Fibroblast of lung (primary cell): Measurements from ENCODE around the gene RBM17. TPM values are rescaled to one million over a fixed set of nuclear protein-coding genes. Genes with fewer than 3 reads are reported as not detected.

Source experiments
- DNase-seq, 2 donors: peaks; one replicate each; pipeline versions ENCODE4 v3.0.0 to v3.0.0-alpha.2; 2010; ENCODE audit warnings: low read depth in 2 of 2
- H2AFZ ChIP-seq: 2 replicates; pipeline ENCODE4 v1.5.1; 2012; ENCODE audit warnings: low read length, control low read depth, inconsistent platforms
- H3K27ac ChIP-seq: 2 replicates; pipeline ENCODE4 v1.5.1; 2011; ENCODE audit warnings: low read length, control low read depth; ENCODE audit not compliant: insufficient read depth
- H3K27me3 ChIP-seq: 2 replicates; pipeline ENCODE4 v1.5.1; 2011; ENCODE audit warnings: mild to moderate bottlenecking, low read length; ENCODE audit not compliant: control insufficient read depth, insufficient read depth
- H3K36me3 ChIP-seq: 2 replicates; pipeline ENCODE4 v1.5.1; 2011; ENCODE audit warnings: low read length; ENCODE audit not compliant: control insufficient read depth, insufficient read depth
- H3K4me1 ChIP-seq: 2 replicates; pipeline ENCODE4 v1.5.1; 2011; ENCODE audit warnings: low read length; ENCODE audit not compliant: control insufficient read depth, insufficient read depth; ENCODE audit errors: extremely low read depth
- H3K4me2 ChIP-seq: 2 replicates; pipeline ENCODE4 v1.5.1; 2011; ENCODE audit warnings: low read length, control low read depth; ENCODE audit not compliant: insufficient read depth; ENCODE audit errors: extremely low read depth
- H3K4me3 ChIP-seq, 4 experiments: fragments of 200-600 bp in 1 of 4; sonication (generic) in 1 of 4; replicated peaks in 1 of 4; 2 replicates each; pipeline ENCODE4 v1.5.1; 2011 to 2016; ENCODE audit warnings: low read length in 4 of 4, low read depth in 3 of 4, mild to moderate bottlenecking in 3 of 4, control low read depth in 2 of 4, inconsistent platforms in 1 of 4, mixed read lengths in 1 of 4; ENCODE audit not compliant: insufficient read depth in 1 of 4; ENCODE audit errors: control extremely low read depth in 1 of 4
- H3K79me2 ChIP-seq: 2 replicates; pipeline ENCODE4 v1.5.1; 2012; ENCODE audit warnings: mild to moderate bottlenecking, low read length, inconsistent platforms; ENCODE audit not compliant: control insufficient read depth, insufficient read depth
- H3K9ac ChIP-seq: 2 replicates; pipeline ENCODE4 v1.5.1; 2011; ENCODE audit warnings: mild to moderate bottlenecking, low read length, control low read depth; ENCODE audit not compliant: insufficient read depth
- H3K9me3 ChIP-seq: 2 replicates; pipeline ENCODE4 v1.5.1; 2012; ENCODE audit warnings: low read depth, low read length; ENCODE audit not compliant: control insufficient read depth, insufficient read depth
- H4K20me1 ChIP-seq: 2 replicates; pipeline ENCODE4 v1.5.1; 2011; ENCODE audit warnings: low read length; ENCODE audit not compliant: control insufficient read depth, insufficient read depth; ENCODE audit errors: extremely low read depth
- CTCF ChIP-seq, 2 donors: IDR thresholded peaks in 1 of 2; conservative IDR thresholded peaks in 1 of 2; 1 replicate in 1 of 2; 2 replicates in 1 of 2; pipeline ENCODE4 v1.5.1; 2011 to 2012; ENCODE audit warnings: low read length in 2 of 2, control low read depth in 1 of 2, inconsistent platforms in 1 of 2, low read depth in 1 of 2, mild to moderate bottlenecking in 1 of 2
- EZH2 ChIP-seq: IDR thresholded peaks from 2 replicates; pipeline ENCODE4 v1.5.1; 2012; ENCODE audit warnings: low read length, control low read depth, mild to moderate bottlenecking; ENCODE audit errors: missing control alignments
- polyA plus RNA-seq, 2 donors: library from polyadenylated mRNA; depleted of rRNA in 1 of 2; stranded (reverse) in 1 of 2; unstranded in 1 of 2; fragments of >200 nt; gene quantifications; 2 replicates each; pipeline ENCODE4 v1.2.1, GENCODE V29; 2011 to 2012; ENCODE audit warnings: missing spikeins in 1 of 2
- total RNA-seq: library from RNA; depleted of rRNA; stranded (reverse); fragments of >200 nt; gene quantifications from 2 replicates; pipeline ENCODE4 v1.2.1, GENCODE V29; 2014

Gene RBM17
- total and polyA plus RNA-seq, 2 donors (not counting 1 experiment from before 2014, with no cell fraction given) = 28.9 to 46.1 TPM

DNA sequence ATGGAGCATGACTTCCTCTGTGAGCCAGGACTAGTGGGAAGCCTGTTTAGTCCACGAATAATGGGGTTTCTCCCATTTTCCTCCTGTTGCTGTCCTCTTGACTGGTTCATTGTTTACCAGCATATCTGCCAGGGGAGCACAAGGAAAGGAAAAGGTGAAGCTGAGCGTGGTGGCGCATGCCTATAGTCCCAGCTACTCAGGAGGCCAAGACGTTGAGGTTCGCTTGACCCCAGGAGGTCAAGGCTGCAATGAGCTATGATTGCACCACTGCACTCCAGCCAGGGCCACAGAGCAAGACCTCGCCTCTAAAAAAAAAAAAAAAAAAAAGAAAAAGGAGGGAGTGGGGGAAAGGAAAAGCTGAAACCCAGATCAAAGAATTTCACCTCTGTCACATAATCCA lies 20.8 kb upstream of the RBM17 start:
- H3K4me2 ChIP-seq = no peak overlapping the region
- no peaks in the 10 kb centered on the region for H4K20me1 ChIP-seq
- no peak overlapping the region for H3K27ac ChIP-seq
- no peak overlapping the region for H3K9ac ChIP-seq
- no peak for DNase-seq
- no peak overlapping the region for H2AFZ ChIP-seq
- no peaks in the 10 kb centered on the region for H3K4me1 ChIP-seq
- TF ChIP-seq CTCF (conservative IDR thresholded peaks at IDR 0.05 in 1 of 2, IDR thresholded peaks at IDR 0.05 in 1 of 2; ENCODE audit: low read depth in 1 of 2, low read length in 2 of 2) (no peak), EZH2 (no peak)
- no peaks in the 10 kb centered on the region for H3K9me3 ChIP-seq
- no peaks in the 10 kb centered on the region for H3K79me2 ChIP-seq
- H3K4me3 ChIP-seq = no peak overlapping the region
- peaks cover 9% of the 10 kb centered on the region for H3K27me3 ChIP-seq
- H3K36me3 ChIP-seq = no peaks in the 10 kb centered on the region

DNA sequence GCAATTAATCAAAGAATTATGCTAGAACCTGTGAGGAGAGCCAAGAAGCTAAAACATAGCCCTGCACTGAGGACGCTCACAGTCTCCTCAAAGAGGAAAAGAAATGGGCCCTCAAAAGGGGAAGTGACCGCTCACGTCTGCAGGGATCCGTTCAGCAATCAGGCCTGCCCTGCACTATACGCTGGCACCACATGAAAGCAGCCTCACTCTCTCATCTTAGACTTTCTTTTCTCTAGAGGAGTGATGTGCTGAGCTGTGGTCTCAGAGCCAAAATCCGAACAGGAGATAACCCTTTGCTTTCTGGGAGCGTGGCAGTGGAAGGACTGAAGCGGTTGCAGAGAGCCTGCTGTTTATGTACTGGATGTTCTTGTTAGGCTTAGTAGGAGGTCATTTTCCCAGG lies 20.4 kb upstream of the RBM17 start:
- no peaks in the 10 kb centered on the region for H3K36me3 ChIP-seq
- no peaks in the 10 kb centered on the region for H3K9me3 ChIP-seq
- no peak overlapping the region for H3K4me2 ChIP-seq
- no peak overlapping the region for H3K27ac ChIP-seq
- peaks cover 9% of the 10 kb centered on the region for H3K27me3 ChIP-seq
- no peaks in the 10 kb centered on the region for H3K79me2 ChIP-seq
- no peaks in the 10 kb centered on the region for H3K4me1 ChIP-seq
- no peak overlapping the region for H3K9ac ChIP-seq
- DNase-seq = no peak
- H4K20me1 ChIP-seq = no peaks in the 10 kb centered on the region
- no peak for TF ChIP-seq CTCF (conservative IDR thresholded peaks at IDR 0.05 in 1 of 2, IDR thresholded peaks at IDR 0.05 in 1 of 2; ENCODE audit: low read depth in 1 of 2, low read length in 2 of 2)
- TF ChIP-seq EZH2 = no peak
- no peak overlapping the region for H3K4me3 ChIP-seq
- no peak overlapping the region for H2AFZ ChIP-seq

GRCh38 chr10:6069081-6069931 lies 19.5 kb upstream of the RBM17 start:
- no peak overlapping the region for H3K4me2 ChIP-seq
- no peaks in the 10 kb centered on the region for H3K9me3 ChIP-seq
- peaks cover 9% of the 10 kb centered on the region for H3K27me3 ChIP-seq
- H3K27ac ChIP-seq = no peak overlapping the region
- H4K20me1 ChIP-seq = no peaks in the 10 kb centered on the region
- no peak overlapping the region for H2AFZ ChIP-seq
- no peaks in the 10 kb centered on the region for H3K4me1 ChIP-seq
- H3K79me2 ChIP-seq = no peaks in the 10 kb centered on the region
- no peak overlapping the region for H3K4me3 ChIP-seq
- H3K9ac ChIP-seq = no peak overlapping the region
- no peak for TF ChIP-seq CTCF (conservative IDR thresholded peaks at IDR 0.05 in 1 of 2, IDR thresholded peaks at IDR 0.05 in 1 of 2; ENCODE audit: low read depth in 1 of 2, low read length in 2 of 2)
- TF ChIP-seq EZH2 = no peak
- DNase-seq = peak in 1 of 2 donors; percentile 29
- no peaks in the 10 kb centered on the region for H3K36me3 ChIP-seq
